COR-L47 (cell line): ENCODE data around the gene PRM1.
"Not testable (repeated sequence)": the region's sequence is repeated elsewhere in the genome, so short reads cannot be mapped to it uniquely, and the experiment has no call there.

ENCODE experiments used
- DNase-seq: peaks from one replicate; lab custom pipeline; 2025; lab: John Stamatoyannopoulos, UW

Gene PRM1

DNA sequence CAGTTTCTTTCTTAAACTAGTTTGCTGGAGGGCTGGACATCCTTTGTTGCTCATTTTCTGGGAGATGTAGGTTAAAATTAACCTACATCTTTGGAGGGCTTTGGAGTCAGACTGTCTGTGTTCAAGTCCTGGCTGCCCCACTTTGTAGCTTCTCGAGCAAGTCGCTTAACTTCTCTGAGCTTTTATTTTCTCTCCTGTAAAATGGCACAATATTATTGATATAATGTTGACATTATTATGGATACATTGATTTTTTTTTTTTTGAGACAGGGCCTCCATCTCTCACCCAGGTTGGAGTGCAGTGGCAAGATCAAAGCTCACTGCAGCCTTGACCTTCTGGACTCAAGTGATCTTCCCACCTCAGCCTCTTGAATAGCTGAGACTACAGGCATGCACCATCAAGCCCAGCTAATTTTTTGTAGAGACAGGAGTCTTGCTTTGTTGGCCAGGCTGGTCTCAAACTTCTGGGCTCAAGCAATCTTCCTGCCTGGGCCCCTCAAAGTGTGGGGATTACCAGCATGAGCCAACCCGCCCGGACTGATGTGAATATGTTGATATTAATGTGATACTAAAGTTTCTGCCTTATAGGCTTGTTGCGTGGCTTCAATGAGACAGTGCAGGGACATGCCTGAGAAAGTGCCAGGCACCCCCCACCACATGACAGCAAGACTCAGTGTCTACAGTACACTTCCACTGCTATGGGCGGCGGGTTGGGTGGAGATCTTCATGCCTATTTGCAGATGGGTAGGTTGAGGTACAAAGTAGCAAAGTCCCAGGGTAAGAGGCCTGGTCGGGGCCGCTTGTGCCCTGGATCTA is 32.6 kb upstream of the PRM1 start:
- DNase-seq = no peak

DNA sequence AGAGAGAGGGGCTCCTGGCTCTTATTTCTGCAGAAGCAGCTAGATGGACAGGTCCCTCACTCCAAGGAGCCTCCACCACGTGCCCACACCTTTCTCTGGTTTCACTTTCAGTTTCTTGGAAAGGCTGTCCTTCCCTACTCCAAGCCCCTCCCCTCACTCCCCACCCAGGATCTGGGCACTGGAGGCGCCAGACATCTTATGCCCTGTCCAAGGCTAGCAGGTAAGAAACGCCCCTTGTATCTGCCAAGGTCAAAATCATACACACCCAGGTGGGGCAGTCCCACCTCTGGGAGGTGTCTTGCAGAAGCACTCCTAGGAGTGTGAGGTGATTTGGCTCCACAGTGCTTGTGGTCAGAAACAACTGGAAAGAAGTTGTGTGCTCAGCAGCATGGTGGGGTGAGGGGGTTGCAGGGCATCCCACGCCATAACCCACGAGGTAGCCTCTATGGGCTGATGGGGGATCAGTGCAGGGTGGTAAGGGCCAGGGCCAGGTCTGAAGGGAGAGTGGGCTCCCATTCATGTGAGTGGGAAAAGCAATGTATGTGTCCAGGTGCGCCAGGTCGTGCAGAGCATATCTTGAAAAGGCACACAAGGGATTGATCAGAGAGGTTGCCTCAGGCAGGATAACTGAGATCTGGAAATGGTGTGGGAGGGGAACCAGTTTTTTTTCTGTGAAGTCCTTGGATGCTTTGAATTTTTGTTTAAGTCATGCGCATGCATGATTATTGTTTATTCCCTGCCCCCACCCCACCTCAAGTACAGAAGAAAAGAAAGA is 31.8 kb upstream of the PRM1 start:
- DNase-seq = peak; percentile 38

- no peak for DNase-seq
These were observed 29.9 kb upstream of the PRM1 start for GRCh38 chr16:11310997-11311561.

DNA sequence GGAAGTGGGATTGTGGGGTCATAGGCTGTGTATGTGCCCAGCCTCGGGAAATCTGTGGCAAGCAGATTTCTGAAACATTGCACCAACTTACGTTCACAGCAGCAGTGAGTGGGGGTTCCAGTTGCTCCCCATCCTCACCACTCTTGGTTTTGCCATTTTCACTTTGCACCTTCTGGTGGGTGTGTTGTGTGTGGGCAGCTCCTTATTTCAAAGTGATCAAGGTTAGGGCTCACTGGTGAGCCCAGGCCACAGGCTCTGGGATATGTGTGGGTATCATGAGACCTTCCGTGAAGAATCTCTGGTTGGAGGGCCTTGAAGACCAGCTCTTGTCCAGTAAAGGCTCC is 29.5 kb upstream of the PRM1 start:
- no peak for DNase-seq

DNA sequence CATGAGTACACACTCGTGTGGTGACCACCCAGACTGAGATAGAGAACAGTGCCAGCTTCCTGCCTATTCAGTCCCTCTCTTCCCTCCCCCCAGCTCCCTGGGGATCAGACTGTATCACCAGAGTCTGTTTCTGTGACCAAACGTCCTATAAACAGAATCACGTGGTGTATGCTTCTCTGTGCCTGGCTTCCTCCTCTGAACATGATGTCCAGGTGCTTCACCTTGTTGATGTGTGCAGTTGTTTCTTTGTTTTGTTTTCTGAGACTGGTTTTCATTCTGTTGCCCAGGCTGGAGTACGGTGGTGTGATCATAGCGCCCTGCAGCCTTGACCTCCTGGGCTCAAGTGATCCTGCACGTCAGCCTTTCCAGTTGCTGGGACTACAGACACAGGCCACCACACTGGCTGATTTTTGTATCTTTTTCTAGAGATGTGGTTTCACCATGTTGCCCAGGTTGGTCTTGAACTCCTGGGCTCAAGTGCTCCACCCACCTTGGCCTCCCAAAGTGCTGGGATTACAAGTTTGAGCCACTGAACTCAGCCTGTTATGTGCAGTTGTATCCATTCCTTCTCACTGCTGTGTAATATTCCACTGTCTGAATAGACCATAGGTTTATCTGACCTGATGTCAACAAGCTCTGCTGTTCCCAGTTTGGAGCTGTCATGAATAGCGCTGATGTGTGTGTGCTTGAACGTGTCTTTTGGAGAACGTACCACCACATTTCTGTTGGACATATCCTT is 28.9 kb upstream of the PRM1 start:
- no peak for DNase-seq

- no peak for DNase-seq
These were observed 27.6 kb upstream of the PRM1 start for GRCh38 chr16:11308493-11309283.

- DNase-seq = no peak
These were observed 26.7 kb upstream of the PRM1 start for GRCh38 chr16:11307639-11308492.

DNA sequence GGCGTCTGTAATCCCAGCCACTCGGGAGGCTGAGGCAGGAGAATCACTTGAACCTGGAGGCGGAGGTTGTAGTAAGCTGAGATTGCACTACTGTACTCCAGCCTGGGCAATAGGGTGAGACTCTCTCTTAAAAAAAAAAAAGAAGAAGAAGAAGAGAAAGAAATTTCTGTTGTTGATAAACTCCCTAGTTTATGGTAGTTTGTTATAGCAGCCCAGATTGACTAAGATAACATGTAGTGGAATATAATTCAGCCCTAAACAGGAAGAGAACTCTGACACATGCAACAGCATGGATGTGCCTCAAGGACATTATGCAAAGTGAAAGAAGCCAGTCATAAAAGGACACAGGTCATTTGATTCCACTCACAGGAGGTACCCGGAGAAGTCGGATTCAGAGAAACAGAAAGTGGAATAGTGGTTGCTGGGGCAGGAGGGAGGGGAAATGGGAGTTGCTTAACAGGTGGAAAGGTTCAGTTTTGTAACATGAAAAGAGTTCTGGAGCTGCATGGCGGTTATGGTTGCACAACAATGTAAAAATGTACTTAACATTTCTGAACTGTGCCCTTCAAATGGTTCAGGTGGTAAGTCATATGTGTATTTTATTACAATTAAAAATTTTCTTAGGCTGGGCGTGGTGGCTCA is 26.0 kb upstream of the PRM1 start:
- DNase-seq = no peak

DNA sequence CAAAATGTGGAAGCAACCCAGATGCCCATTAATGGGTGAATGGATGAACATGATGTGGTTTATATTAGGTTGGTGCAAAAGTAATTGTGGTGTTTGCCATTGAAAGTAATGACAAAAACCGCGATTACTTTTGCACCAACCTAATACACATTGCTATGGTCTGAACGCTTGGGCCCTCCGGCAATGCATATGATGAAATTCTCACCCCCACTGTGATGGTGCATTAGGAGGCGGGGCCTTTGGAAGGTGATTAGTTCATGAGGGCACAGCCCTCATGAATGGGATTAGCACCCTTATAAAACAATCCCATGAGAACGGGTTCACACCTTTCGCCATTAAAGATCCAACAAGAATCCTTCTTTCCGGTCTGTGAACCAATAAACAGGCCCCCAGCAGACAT is 25.3 kb upstream of the PRM1 start:
- no peak for DNase-seq

DNA sequence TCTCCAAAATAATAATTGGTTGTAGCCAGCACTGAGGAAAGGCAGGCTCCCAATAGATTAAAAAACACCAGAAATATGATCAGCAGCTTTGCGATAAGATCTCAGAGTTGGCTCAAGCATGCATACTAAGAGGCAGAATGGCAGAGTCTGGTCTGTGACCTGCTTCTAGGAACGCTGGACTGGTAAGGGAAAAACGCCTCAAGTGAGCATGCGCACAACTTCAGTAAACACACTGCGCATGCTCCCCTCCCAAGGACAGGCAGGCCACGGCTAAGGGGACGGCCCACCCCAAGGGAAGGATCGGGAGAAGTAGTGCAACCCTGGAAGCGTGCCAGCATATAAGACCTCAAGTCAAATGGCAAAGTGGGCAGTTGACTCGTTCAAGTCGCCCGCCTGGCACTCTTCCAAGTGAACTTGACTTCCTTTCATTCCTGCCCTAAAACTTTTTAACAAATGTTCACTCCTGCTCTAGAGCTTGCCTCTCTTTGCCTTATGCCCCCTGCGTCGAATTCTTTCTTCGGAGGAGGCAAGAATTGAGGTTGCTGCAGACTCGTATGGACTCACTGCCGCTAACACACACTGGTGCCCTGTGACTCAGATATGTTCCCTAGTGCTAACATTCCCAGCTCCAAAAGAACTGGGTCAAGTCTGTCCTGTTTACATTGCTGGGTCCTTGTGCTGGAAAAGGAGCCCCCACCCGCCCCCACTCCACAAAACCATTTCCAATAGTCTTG is 22.4 kb upstream of the PRM1 start:
- no peak for DNase-seq

- peak; percentile 58 for DNase-seq
These were observed 21.8 kb upstream of the PRM1 start for GRCh38 chr16:11302977-11303376.

GRCh38 chr16:11301645-11302501 is 20.7 kb upstream of the PRM1 start:
- no peak for DNase-seq

DNA sequence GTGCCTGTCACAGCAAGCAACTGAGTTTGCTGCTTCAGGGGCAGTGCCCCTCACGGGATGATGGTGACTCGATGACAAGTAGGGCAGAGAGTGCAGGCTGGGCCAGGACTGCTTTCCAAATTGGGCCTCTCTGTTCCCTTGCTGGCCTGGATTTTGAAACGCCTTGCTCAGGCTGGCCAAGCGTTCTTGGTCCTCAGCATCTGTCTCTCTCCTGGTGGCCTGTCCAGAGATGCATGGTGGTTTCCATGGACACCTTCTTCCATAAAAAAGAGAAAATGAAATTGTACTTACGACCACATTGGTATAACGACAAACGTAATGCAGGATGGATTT is 19.4 kb upstream of the PRM1 start:
- DNase-seq = no peak

- no peak for DNase-seq
These were observed 18.9 kb upstream of the PRM1 start for GRCh38 chr16:11299865-11300559.

DNA sequence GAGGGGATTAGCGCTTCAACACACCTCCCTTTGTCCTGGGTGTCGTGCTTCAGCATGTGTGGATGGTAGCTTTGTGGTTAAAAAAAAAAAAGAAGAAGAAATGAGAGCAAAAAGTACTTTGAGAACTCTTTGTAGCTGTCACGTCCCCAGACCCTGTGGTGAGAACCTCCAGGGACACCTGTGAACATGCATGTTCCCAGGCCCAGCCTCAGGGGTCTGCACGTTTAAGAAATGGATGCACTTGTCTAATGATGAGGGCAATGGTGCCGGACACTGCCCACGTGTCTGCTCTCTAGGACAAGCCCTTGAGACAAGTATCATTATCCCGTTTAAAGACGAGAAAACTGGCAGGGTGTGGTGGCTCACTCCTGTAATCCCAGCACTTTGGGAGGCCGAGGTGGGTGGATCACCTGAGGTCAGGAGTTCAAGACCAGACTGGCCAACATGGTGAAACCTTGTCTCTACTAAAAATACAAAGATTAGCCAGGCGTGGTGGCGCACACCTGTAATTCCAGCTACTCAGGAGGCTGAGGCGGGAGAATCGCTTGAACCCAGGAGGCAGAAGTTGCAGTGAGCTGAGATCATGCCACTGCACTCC is 17.9 kb upstream of the PRM1 start:
- DNase-seq = not testable (repeated sequence)

DNA sequence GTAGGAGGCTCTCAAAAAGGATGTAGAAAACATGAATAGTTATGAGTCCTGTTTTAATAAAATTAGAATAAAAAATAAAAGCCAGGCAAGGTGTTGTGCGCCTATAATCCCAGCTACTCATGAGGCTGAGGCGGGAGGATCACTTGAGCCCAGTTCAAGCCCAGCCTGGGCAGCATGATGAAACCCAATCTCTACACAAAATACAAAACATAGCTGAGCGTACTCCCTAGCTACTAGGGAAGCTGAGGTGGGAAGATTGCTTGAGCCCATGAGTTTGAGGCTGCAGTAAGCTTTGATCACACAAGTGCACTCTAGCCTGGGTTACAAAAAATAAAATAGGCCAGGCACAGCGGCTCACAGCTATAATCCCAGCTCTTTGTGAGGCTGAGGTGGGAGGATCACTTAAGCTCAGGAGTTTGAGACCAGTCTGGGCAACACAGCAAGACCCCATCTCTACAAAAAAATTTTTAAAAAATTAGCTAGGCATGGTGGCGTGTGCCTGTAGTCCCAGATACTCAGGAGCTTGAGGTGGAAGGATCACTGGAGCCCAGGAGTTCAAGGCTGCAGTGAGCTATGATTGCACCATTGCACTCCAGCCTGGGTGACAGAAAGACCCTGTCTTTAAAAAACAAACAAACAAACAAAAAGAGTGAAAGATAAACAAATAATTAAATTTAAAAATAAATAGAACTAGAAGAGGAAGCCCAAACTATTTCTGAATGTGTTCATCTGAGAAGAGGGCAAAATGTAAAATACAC is 17.2 kb upstream of the PRM1 start:
- no peak for DNase-seq
